Effector memory CD4-positive, alpha-beta T cell (primary cell): ENCODE results near the gene PSD2.

Experiments
- DNase-seq, 3 donors: peaks; one replicate each; pipeline ENCODE4 v3.0.0-alpha.2; 2020
- H3K27ac ChIP-seq: 2 replicates; pipeline ENCODE4 v1.7.0; 2013; ENCODE audit warnings: mild to moderate bottlenecking, low read length, moderate library complexity; ENCODE audit not compliant: insufficient read depth, poor library complexity, severe bottlenecking
- H3K27me3 ChIP-seq: replicated peaks from 2 replicates; pipeline ENCODE4 v1.7.0; 2013; ENCODE audit warnings: mild to moderate bottlenecking, low read length; ENCODE audit not compliant: insufficient read depth, control insufficient read depth, poor library complexity, severe bottlenecking
- H3K36me3 ChIP-seq: 2 replicates; pipeline ENCODE4 v1.7.0; 2013; ENCODE audit warnings: mild to moderate bottlenecking, low read length, moderate library complexity; ENCODE audit not compliant: control insufficient read depth, insufficient read depth
- H3K4me1 ChIP-seq: 2 replicates; pipeline ENCODE4 v1.7.0; 2013; ENCODE audit warnings: low read length, mild to moderate bottlenecking; ENCODE audit not compliant: control insufficient read depth, insufficient read depth, poor library complexity, severe bottlenecking
- H3K4me3 ChIP-seq: 2 replicates; pipeline ENCODE4 v1.7.0; 2013; ENCODE audit warnings: low read length, low read depth, mild to moderate bottlenecking; ENCODE audit not compliant: insufficient read depth, poor library complexity, severe bottlenecking
- H3K9me3 ChIP-seq: 2 replicates; pipeline ENCODE4 v1.7.0; 2013; ENCODE audit warnings: mild to moderate bottlenecking, low read length, moderate library complexity; ENCODE audit not compliant: control insufficient read depth

Gene PSD2

GRCh38 chr5:139886213-139886612, 90.6 kb downstream of the PSD2 start:
- Histone ChIP-seq H3K9me3 (no peaks in the 10 kb centered on the region), H3K36me3 (no peaks in the 10 kb centered on the region), H3K4me3 (no peak overlapping the region), H3K27me3 (no peaks in the 10 kb centered on the region), H3K4me1 (no peaks in the 10 kb centered on the region), H3K27ac (no peak overlapping the region)
- DNase-seq, result no peak

DNA sequence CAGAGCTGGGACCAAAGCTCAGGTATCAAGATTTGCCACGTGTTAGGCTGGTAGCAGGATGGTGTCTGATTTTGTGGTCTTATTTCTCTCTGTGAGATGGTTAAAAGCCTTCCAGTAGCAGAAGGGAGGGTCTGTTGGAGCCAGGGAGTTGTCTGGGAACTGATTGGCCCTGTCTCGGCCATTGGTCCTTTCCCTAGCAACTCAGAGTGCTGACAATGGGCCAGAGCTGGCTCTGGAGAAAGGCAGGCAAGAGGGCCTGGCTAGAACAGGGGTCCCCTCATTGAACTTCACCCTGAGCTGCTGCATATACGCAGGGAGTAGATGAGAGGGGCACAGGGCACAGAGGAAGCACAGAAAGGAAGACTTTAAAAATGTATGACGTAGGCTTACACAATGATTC, 92.8 kb downstream of the PSD2 start:
- Histone ChIP-seq H3K4me3 (no peak overlapping the region), H3K36me3 (no peaks in the 10 kb centered on the region), H3K27ac (no peak overlapping the region), H3K4me1 (no peaks in the 10 kb centered on the region), H3K9me3 (no peaks in the 10 kb centered on the region), H3K27me3 (no peaks in the 10 kb centered on the region)
- no peak for DNase-seq

- H3K9me3 ChIP-seq, result no peaks in the 10 kb centered on the region
- no peak for DNase-seq
- no peaks in the 10 kb centered on the region for H3K27me3 ChIP-seq
- H3K27ac ChIP-seq, result no peak overlapping the region
- no peaks in the 10 kb centered on the region for H3K36me3 ChIP-seq
- no peak overlapping the region for H3K4me3 ChIP-seq
- H3K4me1 ChIP-seq, result no peaks in the 10 kb centered on the region
Measured at GRCh38 chr5:139889410-139889809, 93.8 kb downstream of the PSD2 start.

DNA sequence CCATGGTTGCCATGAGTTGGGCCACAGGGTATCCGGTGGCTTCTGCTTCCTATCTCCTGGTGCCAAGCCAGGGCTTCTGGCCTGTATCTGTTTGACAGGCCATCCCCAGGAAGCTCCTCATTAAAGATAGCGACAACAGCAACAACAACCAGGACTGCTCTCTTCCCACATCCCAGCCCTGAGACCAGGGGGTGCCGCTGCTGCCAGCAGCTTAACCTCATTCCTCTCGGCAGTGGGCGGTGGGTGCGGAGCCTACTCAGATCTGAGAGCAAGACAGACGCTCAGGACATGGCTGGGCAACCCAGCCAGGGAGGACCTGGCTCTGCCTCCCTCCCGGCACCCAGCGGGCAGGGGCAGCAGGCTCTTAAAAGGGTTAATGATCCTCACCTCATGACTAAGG, 98.3 kb downstream of the PSD2 start:
- DNase-seq, result no peak
- H3K4me1 ChIP-seq, result no peaks in the 10 kb centered on the region
- H3K27ac ChIP-seq, result no peak overlapping the region
- peaks cover 3% of the 10 kb centered on the region for H3K27me3 ChIP-seq
- H3K4me3 ChIP-seq, result no peak overlapping the region
- no peaks in the 10 kb centered on the region for H3K36me3 ChIP-seq
- H3K9me3 ChIP-seq, result no peaks in the 10 kb centered on the region
